ENCODE data around the gene AKR1B1. TPM values are rescaled to one million over a fixed set of nuclear protein-coding genes. Genes with fewer than 3 reads are reported as not detected.

AKR1B1 gene
- total and polyA plus RNA-seq, 2 of the 4 experiments (the other 2 are of a cell fraction), result 90.9 to 201 TPM

DNA sequence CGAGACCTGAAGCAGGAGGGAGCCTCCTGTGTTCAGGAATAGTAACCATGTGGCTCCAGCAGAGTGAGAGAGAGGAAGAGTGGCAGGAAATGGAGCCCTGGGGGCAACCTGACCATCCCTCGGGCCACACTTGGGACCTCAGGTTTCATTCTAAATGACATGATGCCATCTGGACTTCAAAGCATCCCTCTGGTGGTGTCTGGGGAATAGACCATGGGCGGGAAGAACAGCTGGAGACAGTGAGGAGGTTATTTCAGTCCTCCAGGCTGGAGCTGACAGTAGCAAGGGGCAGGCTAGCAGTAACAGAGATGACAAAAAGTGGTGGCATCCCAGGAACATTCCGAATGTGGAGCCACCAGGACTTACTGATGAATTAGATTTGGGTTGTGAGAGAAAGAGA is 44.8 kb downstream of the AKR1B1 start:
- Histone ChIP-seq H3K56ac (ENCODE audit: extremely low read depth, insufficient read depth, low read length) (no peak overlapping the region), H4K91ac (ENCODE audit: insufficient read depth, low read depth, low read length) (no peak overlapping the region), H2BK5ac (ENCODE audit: low read depth, low read length, poor library complexity, severe bottlenecking) (no peak overlapping the region), H3K14ac (replicated peaks; ENCODE audit: low read depth, low read length) (no peak overlapping the region), H3K23ac (ENCODE audit: low read depth, low read length) (no peak overlapping the region), H3K4me3 (ENCODE audit: insufficient read depth, low read depth, low read length) (no peak overlapping the region), H3K27ac (ENCODE audit: insufficient read depth, low read length) (no peak overlapping the region), H2AK9ac (replicated peaks; ENCODE audit: low read depth, low read length, poor library complexity) (no peak overlapping the region), H4K20me1 (ENCODE audit: insufficient read depth, low read length) (no peaks in the 10 kb centered on the region), H3K27me3 (ENCODE audit: control insufficient read depth, insufficient read depth, low read length) (peaks cover 21% of the 10 kb centered on the region), H3K9ac (ENCODE audit: low read depth, low read length) (no peak overlapping the region), H4K5ac (ENCODE audit: low read depth, low read length) (no peak overlapping the region), H3K79me1 (ENCODE audit: low read depth in 1 of 2, low read length in 2 of 2) (no peaks in the 10 kb centered on the region), H2BK15ac (ENCODE audit: low read depth, low read length) (no peak overlapping the region), H3K4ac (ENCODE audit: low read depth, low read length) (no peak overlapping the region), H3K4me1 (ENCODE audit: control insufficient read depth, insufficient read depth, low read length) (no peaks in the 10 kb centered on the region), H2AK5ac (ENCODE audit: low read depth, low read length) (no peak overlapping the region), H2AFZ (replicated peaks; ENCODE audit: low read length, poor library complexity) (peak overlapping the region; percentile 23), H3K36me3 (ENCODE audit: control insufficient read depth, insufficient read depth, low read length) (no peaks in the 10 kb centered on the region), H3K9me3 (ENCODE audit: control insufficient read depth, insufficient read depth, low read length) (no peaks in the 10 kb centered on the region), H4K8ac (ENCODE audit: low read depth in 2 of 2, low read length in 2 of 2) (no peak overlapping the region), H2BK20ac (ENCODE audit: low read depth, low read length) (no peak overlapping the region), H3K4me2 (ENCODE audit: low read depth, low read length) (no peak overlapping the region), H2BK120ac (ENCODE audit: low read depth, low read length) (no peak overlapping the region), H3K9me1 (ENCODE audit: insufficient read depth, low read length) (no peaks in the 10 kb centered on the region), H3K18ac (ENCODE audit: low read depth, low read length) (no peak overlapping the region)
- dilution Hi-C loops (cut with HindIII; ENCODE audit: low sequenced_read_pairs, unreplicated experiment), result no loop called here
- TF ChIP-seq, protein P1, sequence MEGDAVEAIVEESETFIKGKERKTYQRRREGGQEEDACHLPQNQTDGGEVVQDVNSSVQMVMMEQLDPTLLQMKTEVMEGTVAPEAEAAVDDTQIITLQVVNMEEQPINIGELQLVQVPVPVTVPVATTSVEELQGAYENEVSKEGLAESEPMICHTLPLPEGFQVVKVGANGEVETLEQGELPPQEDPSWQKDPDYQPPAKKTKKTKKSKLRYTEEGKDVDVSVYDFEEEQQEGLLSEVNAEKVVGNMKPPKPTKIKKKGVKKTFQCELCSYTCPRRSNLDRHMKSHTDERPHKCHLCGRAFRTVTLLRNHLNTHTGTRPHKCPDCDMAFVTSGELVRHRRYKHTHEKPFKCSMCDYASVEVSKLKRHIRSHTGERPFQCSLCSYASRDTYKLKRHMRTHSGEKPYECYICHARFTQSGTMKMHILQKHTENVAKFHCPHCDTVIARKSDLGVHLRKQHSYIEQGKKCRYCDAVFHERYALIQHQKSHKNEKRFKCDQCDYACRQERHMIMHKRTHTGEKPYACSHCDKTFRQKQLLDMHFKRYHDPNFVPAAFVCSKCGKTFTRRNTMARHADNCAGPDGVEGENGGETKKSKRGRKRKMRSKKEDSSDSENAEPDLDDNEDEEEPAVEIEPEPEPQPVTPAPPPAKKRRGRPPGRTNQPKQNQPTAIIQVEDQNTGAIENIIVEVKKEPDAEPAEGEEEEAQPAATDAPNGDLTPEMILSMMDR (conservative IDR thresholded peaks at IDR 0.05; ENCODE audit: low read depth, low read length), result no peak
- TF ChIP-seq CEBPB (IDR thresholded peaks at IDR 0.05; ENCODE audit: low read depth, low read length), result no peak
- TF ChIP-seq RAD21 (IDR thresholded peaks at IDR 0.05; ENCODE audit: low read length), result no peak
- TF ChIP-seq NFE2L2 (IDR thresholded peaks at IDR 0.05; ENCODE audit: low read depth, low read length), result no peak
- TF ChIP-seq SMC3 (IDR thresholded peaks at IDR 0.05; ENCODE audit: low read depth, low read length), result no peak
- no peak for TF ChIP-seq MXI1 (IDR thresholded peaks at IDR 0.05; ENCODE audit: borderline replicate concordance, low read depth, low read length)
- TF ChIP-seq, protein P2, sequence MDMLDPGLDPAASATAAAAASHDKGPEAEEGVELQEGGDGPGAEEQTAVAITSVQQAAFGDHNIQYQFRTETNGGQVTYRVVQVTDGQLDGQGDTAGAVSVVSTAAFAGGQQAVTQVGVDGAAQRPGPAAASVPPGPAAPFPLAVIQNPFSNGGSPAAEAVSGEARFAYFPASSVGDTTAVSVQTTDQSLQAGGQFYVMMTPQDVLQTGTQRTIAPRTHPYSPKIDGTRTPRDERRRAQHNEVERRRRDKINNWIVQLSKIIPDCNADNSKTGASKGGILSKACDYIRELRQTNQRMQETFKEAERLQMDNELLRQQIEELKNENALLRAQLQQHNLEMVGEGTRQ (IDR thresholded peaks at IDR 0.05; ENCODE audit: low read depth, low read length), result no peak
- TF ChIP-seq, protein P3, sequence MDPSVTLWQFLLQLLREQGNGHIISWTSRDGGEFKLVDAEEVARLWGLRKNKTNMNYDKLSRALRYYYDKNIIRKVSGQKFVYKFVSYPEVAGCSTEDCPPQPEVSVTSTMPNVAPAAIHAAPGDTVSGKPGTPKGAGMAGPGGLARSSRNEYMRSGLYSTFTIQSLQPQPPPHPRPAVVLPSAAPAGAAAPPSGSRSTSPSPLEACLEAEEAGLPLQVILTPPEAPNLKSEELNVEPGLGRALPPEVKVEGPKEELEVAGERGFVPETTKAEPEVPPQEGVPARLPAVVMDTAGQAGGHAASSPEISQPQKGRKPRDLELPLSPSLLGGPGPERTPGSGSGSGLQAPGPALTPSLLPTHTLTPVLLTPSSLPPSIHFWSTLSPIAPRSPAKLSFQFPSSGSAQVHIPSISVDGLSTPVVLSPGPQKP (IDR thresholded peaks at IDR 0.05; ENCODE audit: borderline replicate concordance, low read depth, low read length), result no peak
- TF ChIP-seq FOS (IDR thresholded peaks at IDR 0.05; ENCODE audit: low read depth, low read length), result no peak
- no peak for TF ChIP-seq MAFK (IDR thresholded peaks at IDR 0.05; ENCODE audit: low read depth, low read length)
- no peak for TF ChIP-seq POLR2A (IDR thresholded peaks at IDR 0.05; ENCODE audit: low read depth, low read length)
- TF ChIP-seq MAZ (IDR thresholded peaks at IDR 0.05; ENCODE audit: borderline replicate concordance, low read depth, low read length), result no peak
- no peak for TF ChIP-seq RCOR1 (IDR thresholded peaks at IDR 0.05; ENCODE audit: insufficient replicate concordance, low read length)
- no peak for TF ChIP-seq RFX5 (IDR thresholded peaks at IDR 0.05; ENCODE audit: low read depth, low read length)
- DNase-seq, result no peak
- 21% methylated on average over 3 of the region's 4 CpGs; no CpG with 5 or more reads in 1 of the 2 experiments for WGBS, 2 experiments (ENCODE audit: extremely low coverage in 2 of 2, insufficient read length in 1 of 2)
- in situ Hi-C loops (cut with MboI; ENCODE audit: low sequenced_read_pairs), result no loop called here
- BruUV-seq (replicated peaks), result no TSS peak
- intact Hi-C loops (cut with micrococcal nuclease), result no loop called here
- no peak for ATAC-seq (ENCODE audit: low read depth)
- CTCF ChIA-PET, result no interaction called here
- POLR2A ChIA-PET (ENCODE audit: unreplicated experiment), result no interaction called here

Measured in IMR-90 (cell line).